Mesothelial cell of epicardium (in vitro differentiated cells): ENCODE measurements around the gene PPP6R2. TPM values are rescaled to one million over a fixed set of nuclear protein-coding genes. Genes with fewer than 3 reads are reported as not detected.
"Not testable (repeated sequence)": the region's sequence is repeated elsewhere in the genome, so short reads cannot be mapped to it uniquely, and the experiment has no call there.

Source experiments
- DNase-seq, 2 experiments: peaks; one replicate each; pipeline ENCODE4 v3.0.0; 2021; ENCODE audit warnings: low spot score in 2 of 2; ENCODE audit not compliant: unreplicated experiment in 2 of 2
- H3K27ac Mint-ChIP-seq: 2 replicates; pipeline ENCODE4 v1.8.0; 2021; ENCODE audit warnings: mixed read lengths
- H3K27me3 Mint-ChIP-seq: 2 replicates; pipeline ENCODE4 v1.8.0; 2021; ENCODE audit warnings: low read depth, mixed read lengths
- H3K36me3 Mint-ChIP-seq: 2 replicates; pipeline ENCODE4 v1.8.0; 2021; ENCODE audit warnings: mixed read lengths
- H3K4me1 Mint-ChIP-seq: 2 replicates; pipeline ENCODE4 v1.8.0; 2021; ENCODE audit warnings: mixed read lengths
- H3K4me3 Mint-ChIP-seq: 2 replicates; pipeline ENCODE4 v1.8.0; 2021; ENCODE audit warnings: mild to moderate bottlenecking, moderate library complexity, mixed read lengths
- H3K9me3 Mint-ChIP-seq: 2 replicates; pipeline ENCODE4 v1.8.0; 2021; ENCODE audit warnings: mixed read lengths
- CTCF ChIP-seq: fragments of 200-600 bp; sonication (generic); IDR thresholded peaks from one replicate; pipeline ENCODE4 v1.5.0; 2021; ENCODE audit warnings: antibody characterized with exemption; ENCODE audit not compliant: unreplicated experiment
- total RNA-seq: library from RNA; stranded (reverse); gene quantifications from 3 replicates; pipeline ENCODE4 v1.2.1, GENCODE V29; 2021

PPP6R2 gene
- total RNA-seq, 1 donor from 2014 or later: 83.7 TPM

- peaks cover 5% of the 10 kb centered on the region for H3K4me1 Mint-ChIP-seq
- no peak for TF ChIP-seq CTCF
- H3K27ac Mint-ChIP-seq: no peak overlapping the region
- H3K9me3 Mint-ChIP-seq: peaks cover 4% of the 10 kb centered on the region
- peaks cover 23% of the 10 kb centered on the region for H3K36me3 Mint-ChIP-seq
- H3K27me3 Mint-ChIP-seq: no peaks in the 10 kb centered on the region
- DNase-seq: no peak
- no peak overlapping the region for H3K4me3 Mint-ChIP-seq
These were observed 18.6 kb downstream of the PPP6R2 start for GRCh38 chr22:50361688-50362087.

GRCh38 chr22:50363166-50363802 lies 20.2 kb downstream of the PPP6R2 start:
- Mint-ChIP-seq H3K4me3 (no peak overlapping the region), H3K27me3 (no peaks in the 10 kb centered on the region), H3K27ac (no peak overlapping the region), H3K4me1 (peaks cover 8% of the 10 kb centered on the region), H3K36me3 (peaks cover 29% of the 10 kb centered on the region), H3K9me3 (peaks cover 4% of the 10 kb centered on the region)
- no peak for TF ChIP-seq CTCF
- no peak for DNase-seq

GRCh38 chr22:50363803-50364194 lies 20.7 kb downstream of the PPP6R2 start:
- H3K4me1 Mint-ChIP-seq, H3K27me3 Mint-ChIP-seq, H3K4me3 Mint-ChIP-seq, H3K9me3 Mint-ChIP-seq, H3K27ac Mint-ChIP-seq, DNase-seq: not testable (repeated sequence)
- H3K36me3 Mint-ChIP-seq: peaks cover 29% of the 10 kb centered on the region

- DNase-seq: no peak
- H3K4me1 Mint-ChIP-seq: peaks cover 8% of the 10 kb centered on the region
- no peaks in the 10 kb centered on the region for H3K27me3 Mint-ChIP-seq
- no peak overlapping the region for H3K4me3 Mint-ChIP-seq
- peaks cover 25% of the 10 kb centered on the region for H3K36me3 Mint-ChIP-seq
- no peak overlapping the region for H3K27ac Mint-ChIP-seq
- no peaks in the 10 kb centered on the region for H3K9me3 Mint-ChIP-seq
- no peak for TF ChIP-seq CTCF
These were observed 24.8 kb downstream of the PPP6R2 start for GRCh38 chr22:50367778-50368500.

- Mint-ChIP-seq H3K36me3 (peaks cover 36% of the 10 kb centered on the region), H3K4me3 (no peak overlapping the region), H3K4me1 (peaks cover 5% of the 10 kb centered on the region), H3K27me3 (no peaks in the 10 kb centered on the region), H3K27ac (no peak overlapping the region), H3K9me3 (no peaks in the 10 kb centered on the region)
- no peak for DNase-seq
- no peak for TF ChIP-seq CTCF
These were observed 28.0 kb downstream of the PPP6R2 start for GRCh38 chr22:50371101-50371648.

- H3K27me3 Mint-ChIP-seq: no peaks in the 10 kb centered on the region
- no peak overlapping the region for H3K27ac Mint-ChIP-seq
- H3K4me1 Mint-ChIP-seq: no peaks in the 10 kb centered on the region
- DNase-seq: no peak
- peaks cover 6% of the 10 kb centered on the region for H3K9me3 Mint-ChIP-seq
- TF ChIP-seq CTCF: no peak
- H3K36me3 Mint-ChIP-seq: peaks cover 42% of the 10 kb centered on the region
- H3K4me3 Mint-ChIP-seq: no peak overlapping the region
These were observed 33.0 kb downstream of the PPP6R2 start for GRCh38 chr22:50376085-50376651.

GRCh38 chr22:50381021-50381555 lies 38.0 kb downstream of the PPP6R2 start:
- H3K27ac Mint-ChIP-seq: not testable (repeated sequence)

More at GRCh38 chr22:50381021-50381555, 38.0 kb downstream of the PPP6R2 start:
- H3K4me3 Mint-ChIP-seq, DNase-seq, H3K9me3 Mint-ChIP-seq, H3K27me3 Mint-ChIP-seq, H3K4me1 Mint-ChIP-seq: not testable (repeated sequence)
- peaks cover 27% of the 10 kb centered on the region for H3K36me3 Mint-ChIP-seq
